SJCRH30 (cell line): Measurements from ENCODE around the gene PARD6G. TPM values are rescaled to one million over a fixed set of nuclear protein-coding genes. Genes with fewer than 3 reads are reported as not detected.
A peak's percentile ranks its signal among the peaks of the same experiment; 100 is the strongest.
"Not testable (repeated sequence)": the region's sequence is repeated elsewhere in the genome, so short reads cannot be mapped to it uniquely, and the experiment has no call there.

Experiments
- DNase-seq, 2 experiments: peaks; one replicate each; pipeline ENCODE4 v3.0.0-alpha.2; 2015 to 2020
- H3K27ac ChIP-seq: fragments of 250-450 bp; sonication (Bioruptor Pico); 2 replicates; pipeline ENCODE4 v1.5.1; 2020; ENCODE audit warnings: mild to moderate bottlenecking, moderate library complexity
- H3K27me3 ChIP-seq: fragments of 250-450 bp; sonication (Bioruptor Pico); 2 replicates; pipeline ENCODE4 v1.5.1; 2020; ENCODE audit warnings: mild to moderate bottlenecking, moderate library complexity
- H3K36me3 ChIP-seq: fragments of 250-450 bp; sonication (Bioruptor Pico); 2 replicates; pipeline ENCODE4 v1.5.1; 2020; ENCODE audit warnings: mild to moderate bottlenecking, moderate library complexity
- H3K4me1 ChIP-seq: fragments of 250-450 bp; sonication (Bioruptor Pico); 2 replicates; pipeline ENCODE4 v1.5.1; 2020; ENCODE audit warnings: mild to moderate bottlenecking, moderate library complexity
- H3K4me3 ChIP-seq: fragments of 250-450 bp; sonication (Bioruptor Pico); 2 replicates; pipeline ENCODE4 v1.5.1; 2020; ENCODE audit warnings: mild to moderate bottlenecking, moderate library complexity
- H3K9me3 ChIP-seq: fragments of 250-450 bp; sonication (Bioruptor Pico); replicated peaks from 2 replicates; pipeline ENCODE4 v1.5.1; 2020; ENCODE audit warnings: mild to moderate bottlenecking, moderate library complexity
- total RNA-seq: library from RNA; depleted of rRNA; stranded (reverse); fragments of >200 nt; shearing (Covaris generic); gene quantifications from 2 replicates; pipeline ENCODE4 v1.2.3, GENCODE V29; 2014

PARD6G gene
- total RNA-seq, 1 experiment from 2014 or later: 8.2 TPM

- peak; percentile 26 to 28 for DNase-seq
- Histone ChIP-seq H3K36me3 (no peaks in the 10 kb centered on the region), H3K27ac (peak overlapping the region; percentile 35; the same call in 1 of the 2 replicates), H3K9me3 (no peaks in the 10 kb centered on the region), H3K27me3 (no peaks in the 10 kb centered on the region), H3K4me1 (no peaks in the 10 kb centered on the region), H3K4me3 (peak overlapping the region; percentile 94)
Observed at GRCh38 chr18:80246445-80247392, 595 bp downstream of the PARD6G start.

- no peak for DNase-seq
- Histone ChIP-seq H3K9me3 (no peaks in the 10 kb centered on the region), H3K4me3 (peak overlapping the region; percentile 94), H3K4me1 (no peaks in the 10 kb centered on the region), H3K27ac (no peak overlapping the region), H3K27me3 (no peaks in the 10 kb centered on the region), H3K36me3 (no peaks in the 10 kb centered on the region)
Observed at GRCh38 chr18:80245781-80246444, 1.4 kb downstream of the PARD6G start.

GRCh38 chr18:80244956-80245730, 2.2 kb downstream of the PARD6G start:
- no peaks in the 10 kb centered on the region for H3K27me3 ChIP-seq
- no peaks in the 10 kb centered on the region for H3K4me1 ChIP-seq
- H3K27ac ChIP-seq: no peak overlapping the region
- no peaks in the 10 kb centered on the region for H3K9me3 ChIP-seq
- H3K36me3 ChIP-seq: no peaks in the 10 kb centered on the region
- DNase-seq: no peak
- no peak overlapping the region for H3K4me3 ChIP-seq

GRCh38 chr18:80244167-80244566, 3.1 kb downstream of the PARD6G start:
- no peaks in the 10 kb centered on the region for H3K27me3 ChIP-seq

GRCh38 chr18:80243204-80243603, 4.1 kb downstream of the PARD6G start:
- H3K9me3 ChIP-seq: no peaks in the 10 kb centered on the region
- H3K4me3 ChIP-seq: no peak overlapping the region
- H3K4me1 ChIP-seq: no peaks in the 10 kb centered on the region
- no peaks in the 10 kb centered on the region for H3K27me3 ChIP-seq
- no peaks in the 10 kb centered on the region for H3K36me3 ChIP-seq
- no peak for DNase-seq
- no peak overlapping the region for H3K27ac ChIP-seq

More at GRCh38 chr18:80244167-80244566, 3.1 kb downstream of the PARD6G start:
- no peak overlapping the region for H3K27ac ChIP-seq
- no peak overlapping the region for H3K4me3 ChIP-seq
- H3K36me3 ChIP-seq: no peaks in the 10 kb centered on the region
- H3K9me3 ChIP-seq: no peaks in the 10 kb centered on the region
- no peaks in the 10 kb centered on the region for H3K4me1 ChIP-seq
- DNase-seq: no peak

- Histone ChIP-seq H3K4me1 (no peaks in the 10 kb centered on the region), H3K27me3 (no peaks in the 10 kb centered on the region), H3K36me3 (no peaks in the 10 kb centered on the region), H3K4me3 (no peak overlapping the region), H3K27ac (no peak overlapping the region), H3K9me3 (no peaks in the 10 kb centered on the region)
- DNase-seq: no peak
Observed at GRCh38 chr18:80241919-80242777, 5.2 kb downstream of the PARD6G start.

GRCh38 chr18:80239830-80240229, 7.5 kb downstream of the PARD6G start:
- no peak for DNase-seq
- Histone ChIP-seq H3K36me3 (no peaks in the 10 kb centered on the region), H3K4me1 (no peaks in the 10 kb centered on the region), H3K27me3 (no peaks in the 10 kb centered on the region), H3K27ac (no peak overlapping the region), H3K4me3 (no peak overlapping the region), H3K9me3 (no peaks in the 10 kb centered on the region)

GRCh38 chr18:80238651-80239260, 8.6 kb downstream of the PARD6G start:
- no peaks in the 10 kb centered on the region for H3K36me3 ChIP-seq
- no peak overlapping the region for H3K27ac ChIP-seq
- peaks cover 4% of the 10 kb centered on the region for H3K4me1 ChIP-seq
- DNase-seq: no peak
- H3K9me3 ChIP-seq: no peaks in the 10 kb centered on the region
- no peaks in the 10 kb centered on the region for H3K27me3 ChIP-seq
- H3K4me3 ChIP-seq: no peak overlapping the region

- not testable (repeated sequence) for H3K4me3 ChIP-seq, DNase-seq, H3K36me3 ChIP-seq, H3K9me3 ChIP-seq, H3K27me3 ChIP-seq, H3K27ac ChIP-seq
- peaks cover 13% of the 10 kb centered on the region for H3K4me1 ChIP-seq
Observed at GRCh38 chr18:80237519-80237918, 9.8 kb downstream of the PARD6G start.

GRCh38 chr18:80234398-80234797, 12.9 kb downstream of the PARD6G start:
- no peak overlapping the region for H3K4me3 ChIP-seq
- H3K36me3 ChIP-seq: no peaks in the 10 kb centered on the region
- H3K9me3 ChIP-seq: no peaks in the 10 kb centered on the region
- peaks cover 13% of the 10 kb centered on the region for H3K4me1 ChIP-seq
- H3K27ac ChIP-seq: no peak overlapping the region
- no peak for DNase-seq
- no peaks in the 10 kb centered on the region for H3K27me3 ChIP-seq

- peak in 1 of 2 experiments; percentile 9 for DNase-seq
- H3K4me3 ChIP-seq: no peak overlapping the region
Observed at GRCh38 chr18:80233899-80234298, 13.4 kb downstream of the PARD6G start.

GRCh38 chr18:80233201-80233835, 14.0 kb downstream of the PARD6G start:
- peak; percentile 34 to 55 for DNase-seq
- Histone ChIP-seq H3K4me1 (peaks cover 13% of the 10 kb centered on the region), H3K27ac (no peak overlapping the region), H3K9me3 (no peaks in the 10 kb centered on the region), H3K27me3 (no peaks in the 10 kb centered on the region), H3K36me3 (no peaks in the 10 kb centered on the region), H3K4me3 (no peak overlapping the region)

More at GRCh38 chr18:80233899-80234298, 13.4 kb downstream of the PARD6G start:
- Histone ChIP-seq H3K27ac (no peak overlapping the region), H3K36me3 (no peaks in the 10 kb centered on the region), H3K4me1 (peaks cover 13% of the 10 kb centered on the region), H3K27me3 (no peaks in the 10 kb centered on the region), H3K9me3 (no peaks in the 10 kb centered on the region)

- Histone ChIP-seq H3K9me3 (no peaks in the 10 kb centered on the region), H3K27me3 (no peaks in the 10 kb centered on the region)
- no peak for DNase-seq
Observed at GRCh38 chr18:80232710-80233109, 14.6 kb downstream of the PARD6G start.

More at GRCh38 chr18:80232710-80233109, 14.6 kb downstream of the PARD6G start:
- H3K4me1 ChIP-seq: peaks cover 13% of the 10 kb centered on the region
- H3K27ac ChIP-seq: no peak overlapping the region
- no peaks in the 10 kb centered on the region for H3K36me3 ChIP-seq
- H3K4me3 ChIP-seq: no peak overlapping the region
